ENCODE results near the gene SARDH. TPM values are rescaled to one million over a fixed set of nuclear protein-coding genes. Genes with fewer than 3 reads are reported as not detected.

Gene SARDH
- polyA plus RNA-seq, 3 donors = not detected

- Histone ChIP-seq H3K9me3 (replicated peaks in 1 of 2; ENCODE audit: control insufficient read depth in 1 of 2, insufficient read depth in 1 of 2, low read length in 2 of 2) (no peaks in the 10 kb centered on the region), H3K27me3 (ENCODE audit: control insufficient read depth in 2 of 2, insufficient read depth in 2 of 2, low read length in 2 of 2) (no peaks in the 10 kb centered on the region), H4K20me1 (ENCODE audit: insufficient read depth, low read length) (no peaks in the 10 kb centered on the region), H3K4me3 (replicated peaks in 1 of 3; ENCODE audit: low read depth in 2 of 3, low read length in 3 of 3) (no peak overlapping the region), H3K36me3 (replicated peaks in 1 of 2; ENCODE audit: control insufficient read depth in 1 of 2, insufficient read depth in 2 of 2, low read length in 2 of 2) (no peaks in the 10 kb centered on the region), H3K79me2 (ENCODE audit: insufficient read depth, low read length) (no peaks in the 10 kb centered on the region), H3K4me2 (replicated peaks; ENCODE audit: extremely low read depth, low read length, poor library complexity, severe bottlenecking) (no peak overlapping the region), H2AFZ (ENCODE audit: insufficient read depth, low read depth, low read length, poor library complexity, severe bottlenecking) (no peak overlapping the region), H3K4me1 (ENCODE audit: control insufficient read depth in 1 of 2, insufficient read depth in 2 of 2, low read length in 2 of 2) (no peaks in the 10 kb centered on the region), H3K9ac (ENCODE audit: insufficient read depth, low read length, poor library complexity, severe bottlenecking) (no peak overlapping the region), H3K27ac (ENCODE audit: low read depth in 1 of 2, low read length in 2 of 2) (no peak overlapping the region)
- no peaks in the 10 kb centered on the region for H3K4me1 Mint-ChIP-seq
- DNase-seq = no peak
- no peaks in the 10 kb centered on the region for H3K9me3 Mint-ChIP-seq
- peaks cover 0 to 2% (median under 1%) of the 10 kb centered on the region in 3 donors for H3K27me3 Mint-ChIP-seq (ENCODE audit: low read depth in 3 of 3)
- 97% methylated on average over 6 of the region's 10 CpGs for WGBS (ENCODE audit: insufficient coverage)
- no peak for TF ChIP-seq CTCF (IDR thresholded peaks at IDR 0.05)
- no peak overlapping the region for H3K4me3 Mint-ChIP-seq
- no peaks in the 10 kb centered on the region for H3K36me3 Mint-ChIP-seq
- no peak overlapping the region for H3K27ac Mint-ChIP-seq
- intact Hi-C loops (cut with micrococcal nuclease) = no loop called here
These were observed 48.9 kb downstream of the SARDH start for GRCh38 chr9:133689151-133689763.

- intact Hi-C loops (cut with micrococcal nuclease) = no loop called here
- H4K20me1 ChIP-seq (ENCODE audit: insufficient read depth, low read length) = no peaks in the 10 kb centered on the region
- no peaks in the 10 kb centered on the region for H3K4me1 ChIP-seq (ENCODE audit: control insufficient read depth in 1 of 2, insufficient read depth in 2 of 2, low read length in 2 of 2)
- Mint-ChIP-seq H3K4me3 (no peak overlapping the region), H3K27me3 (ENCODE audit: low read depth in 3 of 3) (peaks cover 0 to 2% (median 2%) of the 10 kb centered on the region in 3 donors), H3K36me3 (no peaks in the 10 kb centered on the region), H3K27ac (no peak overlapping the region), H3K9me3 (no peaks in the 10 kb centered on the region), H3K4me1 (no peaks in the 10 kb centered on the region)
- TF ChIP-seq CTCF (IDR thresholded peaks at IDR 0.05) = no peak
- DNase-seq = no peak
- no peak overlapping the region for H3K27ac ChIP-seq (ENCODE audit: low read depth in 1 of 2, low read length in 2 of 2)
- H2AFZ ChIP-seq (ENCODE audit: insufficient read depth, low read depth, low read length, poor library complexity, severe bottlenecking) = no peak overlapping the region
- H3K9me3 ChIP-seq (replicated peaks in 1 of 2; ENCODE audit: control insufficient read depth in 1 of 2, insufficient read depth in 1 of 2, low read length in 2 of 2) = no peaks in the 10 kb centered on the region
- H3K9ac ChIP-seq (ENCODE audit: insufficient read depth, low read length, poor library complexity, severe bottlenecking) = no peak overlapping the region
- no peaks in the 10 kb centered on the region for H3K27me3 ChIP-seq (ENCODE audit: control insufficient read depth in 2 of 2, insufficient read depth in 2 of 2, low read length in 2 of 2)
- no peaks in the 10 kb centered on the region for H3K79me2 ChIP-seq (ENCODE audit: insufficient read depth, low read length)
- WGBS (ENCODE audit: insufficient coverage) = 93% methylated on average over 25 of the region's 34 CpGs
- H3K36me3 ChIP-seq (replicated peaks in 1 of 2; ENCODE audit: control insufficient read depth in 1 of 2, insufficient read depth in 2 of 2, low read length in 2 of 2) = no peaks in the 10 kb centered on the region
- no peak overlapping the region for H3K4me2 ChIP-seq (replicated peaks; ENCODE audit: extremely low read depth, low read length, poor library complexity, severe bottlenecking)
- H3K4me3 ChIP-seq (replicated peaks in 1 of 3; ENCODE audit: low read depth in 2 of 3, low read length in 3 of 3) = no peak overlapping the region
These were observed 50.0 kb downstream of the SARDH start for GRCh38 chr9:133687856-133688761.
